ENCODE measurements around the gene NELL2.

NELL2 gene

GRCh38 chr12:44519931-44520330, 356.2 kb downstream of the NELL2 start:
- no peaks in the 10 kb centered on the region for H3K27me3 ChIP-seq (ENCODE audit: insufficient read depth, poor library complexity, severe bottlenecking)
- no peak overlapping the region for H3K4me3 ChIP-seq (replicated peaks; ENCODE audit: insufficient read depth, low read length)
- TF ChIP-seq CTCF (IDR thresholded peaks at IDR 0.05; ENCODE audit: insufficient read depth, low read length) = no peak
- TF ChIP-seq REST (IDR thresholded peaks at IDR 0.05; ENCODE audit: insufficient replicate concordance, low read depth) = no peak
- no peak for TF ChIP-seq GABPA (IDR thresholded peaks at IDR 0.05; ENCODE audit: low read depth)
- no peak for TF ChIP-seq POLR2AphosphoS5 (IDR thresholded peaks at IDR 0.05; ENCODE audit: low read depth)
- no peak for TF ChIP-seq SPI1 (IDR thresholded peaks at IDR 0.05; ENCODE audit: borderline replicate concordance, low read depth)
- H3K27ac ChIP-seq (replicated peaks) = no peak overlapping the region
- DNase-seq (ENCODE audit: low read depth in 1 of 2, low spot score in 1 of 2) = no peak

DNA sequence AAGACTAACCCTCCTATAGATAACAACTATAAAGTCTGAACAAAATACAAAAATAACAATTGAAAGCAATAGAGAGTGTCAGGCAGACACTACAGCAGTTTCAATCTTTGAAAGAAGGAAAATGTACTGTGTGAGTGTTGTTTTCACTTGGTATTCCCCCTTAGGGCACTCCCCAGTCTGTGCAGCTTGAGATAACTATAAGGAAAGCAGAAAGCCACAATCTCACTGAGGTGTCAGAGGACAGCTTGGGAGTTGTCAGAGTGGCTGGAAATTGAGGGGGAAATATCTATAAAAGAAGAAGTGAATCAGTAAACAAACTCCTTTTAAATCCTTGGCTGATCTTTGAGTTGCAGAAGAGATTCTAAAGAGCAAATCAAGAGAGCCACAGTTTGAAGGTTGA, 364.8 kb downstream of the NELL2 start:
- TF ChIP-seq GABPA (IDR thresholded peaks at IDR 0.05; ENCODE audit: low read depth) (no peak), SPI1 (IDR thresholded peaks at IDR 0.05; ENCODE audit: borderline replicate concordance, low read depth) (no peak), REST (IDR thresholded peaks at IDR 0.05; ENCODE audit: insufficient replicate concordance, low read depth) (no peak), POLR2AphosphoS5 (IDR thresholded peaks at IDR 0.05; ENCODE audit: low read depth) (no peak)
- no peak overlapping the region for H3K27ac ChIP-seq (replicated peaks)
- H3K27me3 ChIP-seq (ENCODE audit: insufficient read depth, poor library complexity, severe bottlenecking) = no peaks in the 10 kb centered on the region
- no peak for DNase-seq (ENCODE audit: low read depth in 1 of 2, low spot score in 1 of 2)
- no peak overlapping the region for H3K4me3 ChIP-seq (replicated peaks; ENCODE audit: insufficient read depth, low read length)

DNA sequence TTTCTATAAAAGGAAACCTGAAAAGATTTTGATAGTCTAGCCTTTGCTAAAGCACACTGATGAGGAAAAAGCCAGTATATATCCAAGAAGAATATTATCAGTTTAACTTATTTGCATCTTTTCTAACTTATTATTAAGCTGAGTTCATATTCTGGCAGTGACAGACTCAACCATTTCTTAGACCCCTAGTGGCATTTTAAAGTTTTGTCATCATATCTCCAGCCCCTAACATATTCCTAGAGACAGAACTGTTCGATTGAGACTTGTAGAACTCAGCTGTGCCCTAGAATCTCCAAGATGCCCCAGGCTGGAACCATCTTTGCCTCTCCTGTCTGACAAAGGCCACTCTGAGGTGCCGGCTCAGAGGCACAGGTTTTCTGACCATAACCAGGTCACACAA, 365.6 kb downstream of the NELL2 start:
- DNase-seq (ENCODE audit: low read depth in 1 of 2, low spot score in 1 of 2) = no peak

More for the DNA sequence above, 365.6 kb downstream of the NELL2 start:
- Histone ChIP-seq H3K27ac (replicated peaks) (no peak overlapping the region), H3K27me3 (ENCODE audit: insufficient read depth, poor library complexity, severe bottlenecking) (no peaks in the 10 kb centered on the region), H3K4me3 (replicated peaks; ENCODE audit: insufficient read depth, low read length) (no peak overlapping the region)
- no peak for TF ChIP-seq GABPA (IDR thresholded peaks at IDR 0.05; ENCODE audit: low read depth)
- TF ChIP-seq REST (IDR thresholded peaks at IDR 0.05; ENCODE audit: insufficient replicate concordance, low read depth) = no peak
- no peak for TF ChIP-seq SPI1 (IDR thresholded peaks at IDR 0.05; ENCODE audit: borderline replicate concordance, low read depth)
- no peak for TF ChIP-seq CTCF (IDR thresholded peaks at IDR 0.05; ENCODE audit: insufficient read depth, low read length)
- no peak for TF ChIP-seq POLR2AphosphoS5 (IDR thresholded peaks at IDR 0.05; ENCODE audit: low read depth)
